GM18502 (cell line): ENCODE data around the gene HDAC3.

Experiments
- ATAC-seq: cut with Tn5 transposase; IDR thresholded peaks from one replicate; pipeline ENCODE4 v1.9.1; 2021; ENCODE audit warnings: mild to moderate bottlenecking; ENCODE audit not compliant: unreplicated experiment, poor library complexity

Gene HDAC3

GRCh38 chr5:141608046-141608445 lies 28.6 kb downstream of the HDAC3 start:
- ATAC-seq = no peak

- peak; percentile 96 for ATAC-seq
Observed at GRCh38 chr5:141605523-141606277, 30.9 kb downstream of the HDAC3 start.

GRCh38 chr5:141603923-141604717 lies 32.5 kb downstream of the HDAC3 start:
- no peak for ATAC-seq

GRCh38 chr5:141602606-141603005 lies 34.0 kb downstream of the HDAC3 start:
- no peak for ATAC-seq

GRCh38 chr5:141598391-141599345 lies 38.0 kb downstream of the HDAC3 start:
- ATAC-seq = peak; percentile 66

- ATAC-seq = peak; percentile 31
Observed at GRCh38 chr5:141597814-141598213, 38.8 kb downstream of the HDAC3 start.

GRCh38 chr5:141597394-141597793 lies 39.3 kb downstream of the HDAC3 start:
- peak; percentile 47 for ATAC-seq

GRCh38 chr5:141596867-141597266 lies 39.8 kb downstream of the HDAC3 start:
- ATAC-seq = no peak

- no peak for ATAC-seq
Observed at GRCh38 chr5:141590127-141590526, 46.5 kb downstream of the HDAC3 start.

- no peak for ATAC-seq
Observed at GRCh38 chr5:141586246-141586645, 50.4 kb downstream of the HDAC3 start.

GRCh38 chr5:141585594-141585993 lies 51.1 kb downstream of the HDAC3 start:
- no peak for ATAC-seq

- no peak for ATAC-seq
Observed at GRCh38 chr5:141574122-141574510, 62.5 kb downstream of the HDAC3 start.

GRCh38 chr5:141573489-141574121 lies 63.0 kb downstream of the HDAC3 start:
- no peak for ATAC-seq
